K562 (cell line): ENCODE data around the gene ORC4. TPM values are rescaled to one million over a fixed set of nuclear protein-coding genes. Genes with fewer than 3 reads are reported as not detected.
A peak's percentile ranks its signal among the peaks of the same experiment; 100 is the strongest.

Experiments
- ADNP ChIP-seq: fragments of 200-800 bp; sonication (Bioruptor generic); IDR thresholded peaks from 2 replicates; pipeline ENCODE4 v1.6.1; 2016; ENCODE audit warnings: missing genetic modification characterization, missing compliant biosample characterization
- BRD9 ChIP-seq: fragments of 450-650 bp; IDR thresholded peaks from 2 replicates; pipeline ENCODE4 v1.6.1; 2018; ENCODE audit warnings: low read depth; ENCODE audit not compliant: partially characterized antibody
- EHMT2 ChIP-seq: fragments of 450-650 bp; IDR thresholded peaks from 2 replicates; pipeline ENCODE4 v1.6.1; 2018; ENCODE audit warnings: antibody characterized with exemption
- HMGN3 ChIP-seq: IDR thresholded peaks from 2 replicates; pipeline ENCODE4 v1.6.1; 2011; ENCODE audit warnings: borderline replicate concordance, low read depth, mild to moderate bottlenecking, mixed read lengths, low read length; ENCODE audit not compliant: insufficient read length; ENCODE audit errors: extremely low read depth
- MTF1 ChIP-seq: fragments of 250-450 bp; sonication (Bioruptor Pico); IDR thresholded peaks from 2 replicates; pipeline ENCODE4 v1.9.0; 2021; ENCODE audit warnings: moderate library complexity, mild to moderate bottlenecking, inconsistent platforms, borderline replicate concordance
- SNIP1 ChIP-seq: fragments of 450-650 bp; IDR thresholded peaks from 2 replicates; pipeline ENCODE4 v1.7.1; 2017; ENCODE audit warnings: low read depth, mild to moderate bottlenecking
- polyA plus RNA-seq, 8 experiments: library from polyadenylated mRNA; depleted of rRNA in 4 of 8; stranded (reverse) in 5 of 8; unstranded in 3 of 8; fragments of >200 nt; fragmentation: Nextera tagmentation in 2 of 8; fragmentation: Illumina TruSeq in 1 of 8; extraction: Ambion mirVana in 2 of 8; extraction: Trizol in 1 of 8; gene quantifications; 2 replicates each; pipeline versions ENCODE4 v1.2.1 to v1.2.3, GENCODE V29; 2011 to 2014; ENCODE audit warnings: inconsistent platforms in 1 of 8, missing spikeins in 1 of 8
- total RNA-seq, 7 experiments: library from RNA; depleted of rRNA in 6 of 7; stranded (reverse); fragments of >200 nt in 6 of 7; fragmentation: Illumina TruSeq in 2 of 7; extraction: Trizol in 2 of 7; gene quantifications; 2 replicates each; pipeline versions ENCODE4 v1.2.1 to v1.2.3, GENCODE V29; 2011 to 2021; ENCODE audit warnings: low replicate concordance in 1 of 7
- TF ChIP-seq, protein P1 (sequence below), 2 experiments: fragments of 450-650 bp in 1 of 2; sonication (generic) in 1 of 2; formaldehyde crosslinking in 1 of 2; IDR thresholded peaks; 2 replicates each; pipeline versions ENCODE4 v1.7.1 to v1.9.0; 2016 to 2022; ENCODE audit warnings: inconsistent platforms in 1 of 2, mild to moderate bottlenecking in 1 of 2, missing genetic modification reagents in 1 of 2
- TF ChIP-seq, protein P2 (sequence below): fragments of 450-650 bp; IDR thresholded peaks from 2 replicates; pipeline ENCODE4 v1.6.1; 2017; ENCODE audit warnings: antibody characterized with exemption
- TF ChIP-seq, protein P3 (sequence below): fragments of 250-450 bp; sonication (Bioruptor Pico); IDR thresholded peaks from 2 replicates; pipeline ENCODE4 v1.4.0; 2020; ENCODE audit warnings: borderline replicate concordance

ORC4 gene
- total and polyA plus RNA-seq, 9 of the 15 experiments (the other 6 are each of a cell fraction or from before 2014, with no cell fraction given), result 58.6 to 100 (median 70.5) TPM

DNA sequence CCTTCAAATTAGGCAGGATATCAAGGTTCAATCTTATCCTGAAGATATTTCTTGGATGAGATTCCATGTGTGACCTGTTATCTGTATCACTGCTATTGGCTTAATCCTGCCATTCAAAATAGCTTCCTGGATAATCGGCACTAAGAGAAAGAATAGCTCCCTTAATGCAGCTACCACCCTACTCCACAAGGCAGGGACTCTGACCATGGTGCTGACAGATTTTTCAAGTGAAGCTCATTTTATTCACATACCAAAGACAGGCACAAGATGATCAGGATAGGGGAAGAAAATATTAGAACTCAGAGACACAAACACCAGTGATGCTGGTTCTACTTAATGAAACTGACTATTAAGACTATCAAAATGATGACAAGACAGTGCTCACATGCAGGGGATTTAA lies 74.9 kb downstream of the ORC4 start (continued):
- TF ChIP-seq, protein P1, sequence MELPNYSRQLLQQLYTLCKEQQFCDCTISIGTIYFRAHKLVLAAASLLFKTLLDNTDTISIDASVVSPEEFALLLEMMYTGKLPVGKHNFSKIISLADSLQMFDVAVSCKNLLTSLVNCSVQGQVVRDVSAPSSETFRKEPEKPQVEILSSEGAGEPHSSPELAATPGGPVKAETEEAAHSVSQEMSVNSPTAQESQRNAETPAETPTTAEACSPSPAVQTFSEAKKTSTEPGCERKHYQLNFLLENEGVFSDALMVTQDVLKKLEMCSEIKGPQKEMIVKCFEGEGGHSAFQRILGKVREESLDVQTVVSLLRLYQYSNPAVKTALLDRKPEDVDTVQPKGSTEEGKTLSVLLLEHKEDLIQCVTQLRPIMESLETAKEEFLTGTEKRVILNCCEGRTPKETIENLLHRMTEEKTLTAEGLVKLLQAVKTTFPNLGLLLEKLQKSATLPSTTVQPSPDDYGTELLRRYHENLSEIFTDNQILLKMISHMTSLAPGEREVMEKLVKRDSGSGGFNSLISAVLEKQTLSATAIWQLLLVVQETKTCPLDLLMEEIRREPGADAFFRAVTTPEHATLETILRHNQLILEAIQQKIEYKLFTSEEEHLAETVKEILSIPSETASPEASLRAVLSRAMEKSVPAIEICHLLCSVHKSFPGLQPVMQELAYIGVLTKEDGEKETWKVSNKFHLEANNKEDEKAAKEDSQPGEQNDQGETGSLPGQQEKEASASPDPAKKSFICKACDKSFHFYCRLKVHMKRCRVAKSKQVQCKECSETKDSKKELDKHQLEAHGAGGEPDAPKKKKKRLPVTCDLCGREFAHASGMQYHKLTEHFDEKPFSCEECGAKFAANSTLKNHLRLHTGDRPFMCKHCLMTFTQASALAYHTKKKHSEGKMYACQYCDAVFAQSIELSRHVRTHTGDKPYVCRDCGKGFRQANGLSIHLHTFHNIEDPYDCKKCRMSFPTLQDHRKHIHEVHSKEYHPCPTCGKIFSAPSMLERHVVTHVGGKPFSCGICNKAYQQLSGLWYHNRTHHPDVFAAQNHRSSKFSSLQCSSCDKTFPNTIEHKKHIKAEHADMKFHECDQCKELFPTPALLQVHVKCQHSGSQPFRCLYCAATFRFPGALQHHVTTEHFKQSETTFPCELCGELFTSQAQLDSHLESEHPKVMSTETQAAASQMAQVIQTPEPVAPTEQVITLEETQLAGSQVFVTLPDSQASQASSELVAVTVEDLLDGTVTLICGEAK (IDR thresholded peaks at IDR 0.05), result no peak
- TF ChIP-seq, protein P1 (CRISPR knock-in tag; IDR thresholded peaks at IDR 0.05), result no peak
- TF ChIP-seq ADNP (tag) (no peak), SNIP1 (no peak), MTF1 (CRISPR knock-in tag) (no peak), BRD9 (no peak), EHMT2 (peak; percentile 30; the same call in 1 of the 2 replicates), HMGN3 (no peak)
- TF ChIP-seq, protein P2, sequence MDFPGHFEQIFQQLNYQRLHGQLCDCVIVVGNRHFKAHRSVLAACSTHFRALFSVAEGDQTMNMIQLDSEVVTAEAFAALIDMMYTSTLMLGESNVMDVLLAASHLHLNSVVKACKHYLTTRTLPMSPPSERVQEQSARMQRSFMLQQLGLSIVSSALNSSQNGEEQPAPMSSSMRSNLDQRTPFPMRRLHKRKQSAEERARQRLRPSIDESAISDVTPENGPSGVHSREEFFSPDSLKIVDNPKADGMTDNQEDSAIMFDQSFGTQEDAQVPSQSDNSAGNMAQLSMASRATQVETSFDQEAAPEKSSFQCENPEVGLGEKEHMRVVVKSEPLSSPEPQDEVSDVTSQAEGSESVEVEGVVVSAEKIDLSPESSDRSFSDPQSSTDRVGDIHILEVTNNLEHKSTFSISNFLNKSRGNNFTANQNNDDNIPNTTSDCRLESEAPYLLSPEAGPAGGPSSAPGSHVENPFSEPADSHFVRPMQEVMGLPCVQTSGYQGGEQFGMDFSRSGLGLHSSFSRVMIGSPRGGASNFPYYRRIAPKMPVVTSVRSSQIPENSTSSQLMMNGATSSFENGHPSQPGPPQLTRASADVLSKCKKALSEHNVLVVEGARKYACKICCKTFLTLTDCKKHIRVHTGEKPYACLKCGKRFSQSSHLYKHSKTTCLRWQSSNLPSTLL, result no peak
- TF ChIP-seq, protein P3, sequence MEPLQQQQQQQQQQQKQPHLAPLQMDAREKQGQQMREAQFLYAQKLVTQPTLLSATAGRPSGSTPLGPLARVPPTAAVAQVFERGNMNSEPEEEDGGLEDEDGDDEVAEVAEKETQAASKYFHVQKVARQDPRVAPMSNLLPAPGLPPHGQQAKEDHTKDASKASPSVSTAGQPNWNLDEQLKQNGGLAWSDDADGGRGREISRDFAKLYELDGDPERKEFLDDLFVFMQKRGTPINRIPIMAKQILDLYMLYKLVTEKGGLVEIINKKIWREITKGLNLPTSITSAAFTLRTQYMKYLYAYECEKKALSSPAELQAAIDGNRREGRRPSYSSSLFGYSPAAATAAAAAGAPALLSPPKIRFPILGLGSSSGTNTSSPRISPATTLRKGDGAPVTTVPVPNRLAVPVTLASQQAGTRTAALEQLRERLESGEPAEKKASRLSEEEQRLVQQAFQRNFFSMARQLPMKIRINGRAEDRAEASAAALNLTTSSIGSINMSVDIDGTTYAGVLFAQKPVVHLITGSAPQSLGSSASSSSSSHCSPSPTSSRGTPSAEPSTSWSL, result no peak
